Ishikawa (cell line): ENCODE data around the gene IL1RN.

Source experiments
- CEBPB ChIP-seq: IDR thresholded peaks from 2 replicates; pipeline ENCODE4 v1.6.1; 2012
- CREB1 ChIP-seq: IDR thresholded peaks from 2 replicates; pipeline ENCODE4 v1.6.1; 2012; ENCODE audit warnings: low read depth
- EGR1 ChIP-seq: IDR thresholded peaks from 2 replicates; pipeline ENCODE4 v1.6.1; 2012
- EP300 ChIP-seq: IDR thresholded peaks from 2 replicates; pipeline ENCODE4 v1.6.1; 2012; ENCODE audit warnings: borderline replicate concordance
- MAX ChIP-seq: IDR thresholded peaks from 2 replicates; pipeline ENCODE4 v1.6.1; 2012
- NFIC ChIP-seq: IDR thresholded peaks from 2 replicates; pipeline ENCODE4 v1.6.1; 2012
- RAD21 ChIP-seq: IDR thresholded peaks from 2 replicates; pipeline ENCODE4 v1.6.1; 2012; ENCODE audit warnings: low read depth
- REST ChIP-seq: IDR thresholded peaks from 2 replicates; pipeline ENCODE4 v1.6.1; 2012; ENCODE audit warnings: low read depth, mild to moderate bottlenecking
- TAF1 ChIP-seq: IDR thresholded peaks from 2 replicates; pipeline ENCODE4 v1.6.1; 2012; ENCODE audit warnings: low read depth, mild to moderate bottlenecking
- TCF12 ChIP-seq: IDR thresholded peaks from 2 replicates; pipeline ENCODE4 v1.6.1; 2012; ENCODE audit warnings: low read depth
- TEAD4 ChIP-seq: IDR thresholded peaks from 2 replicates; pipeline ENCODE4 v1.6.1; 2012
- USF1 ChIP-seq: IDR thresholded peaks from 2 replicates; pipeline ENCODE4 v1.6.1; 2012
- ZBTB7A ChIP-seq: IDR thresholded peaks from 2 replicates; pipeline ENCODE4 v1.6.1; 2012; ENCODE audit warnings: low read depth

- TF ChIP-seq TAF1 (no peak), RAD21 (no peak), REST (no peak), MAX (no peak), USF1 (no peak), EP300 (no peak), TCF12 (no peak), CEBPB (no peak), ZBTB7A (no peak), TEAD4 (no peak), NFIC (no peak), CREB1 (no peak), EGR1 (no peak)
These were observed 33.8 kb upstream of the IL1RN start for GRCh38 chr2:113093613-113093977.
